HG02678 (cell line): ENCODE results near the gene OOSP3.
"Not testable (repeated sequence)": the region's sequence is repeated elsewhere in the genome, so short reads cannot be mapped to it uniquely, and the experiment has no call there.

Source experiments
- ATAC-seq: cut with Tn5 transposase; IDR thresholded peaks from one replicate; pipeline ENCODE4 v1.9.1; 2021; ENCODE audit warnings: mild to moderate bottlenecking, moderate library complexity; ENCODE audit not compliant: unreplicated experiment

OOSP3 gene

DNA sequence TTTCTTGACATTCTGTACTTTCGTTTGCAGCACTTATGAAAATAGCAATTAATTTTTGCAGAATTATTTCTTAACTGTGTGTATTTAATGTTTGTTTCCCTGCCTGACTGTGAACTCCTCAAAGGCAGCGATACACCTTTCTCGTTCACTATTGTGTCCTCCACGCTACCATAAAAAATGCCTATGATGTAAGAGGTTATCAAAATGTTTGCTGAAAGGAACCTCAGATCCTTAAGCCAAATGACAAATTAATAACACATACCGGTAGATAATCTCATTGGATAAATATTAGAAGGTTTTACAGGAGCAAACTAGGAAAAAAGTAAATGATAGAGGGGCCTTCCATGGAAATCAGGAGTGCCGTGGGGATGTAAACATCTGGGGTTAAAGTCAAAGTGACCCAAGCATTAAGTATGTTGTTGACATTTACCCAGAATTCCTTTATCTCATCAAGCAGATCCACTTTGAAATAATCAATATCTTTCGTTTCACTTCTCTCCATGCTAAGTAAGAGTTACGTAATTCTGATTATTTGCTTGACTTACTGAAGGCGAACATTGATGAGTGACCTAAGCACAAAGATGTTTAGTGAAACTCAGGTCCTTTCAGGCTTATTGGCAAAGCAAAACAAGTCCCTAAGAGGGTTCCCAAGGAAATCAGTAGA, 2.6 kb upstream of the OOSP3 start:
- ATAC-seq = no peak

DNA sequence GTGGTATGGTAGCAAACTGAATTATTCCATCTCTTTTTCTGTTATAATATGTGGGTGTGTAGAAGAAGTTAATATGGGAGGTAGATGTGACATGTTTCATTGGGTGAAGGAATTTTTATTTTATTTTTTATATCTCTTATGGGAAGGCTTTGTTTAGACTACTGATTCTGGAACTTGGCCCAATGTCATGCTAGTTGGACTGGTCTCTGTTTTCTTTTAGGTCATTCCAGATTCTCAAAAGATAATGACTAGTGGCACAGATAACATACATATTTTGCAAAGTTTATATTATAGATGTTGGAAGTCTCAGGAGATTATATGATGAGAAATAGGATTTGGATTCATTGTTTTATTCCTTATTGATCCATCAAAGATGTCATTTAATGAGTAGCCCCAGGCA, 1.3 kb upstream of the OOSP3 start:
- no peak for ATAC-seq

DNA sequence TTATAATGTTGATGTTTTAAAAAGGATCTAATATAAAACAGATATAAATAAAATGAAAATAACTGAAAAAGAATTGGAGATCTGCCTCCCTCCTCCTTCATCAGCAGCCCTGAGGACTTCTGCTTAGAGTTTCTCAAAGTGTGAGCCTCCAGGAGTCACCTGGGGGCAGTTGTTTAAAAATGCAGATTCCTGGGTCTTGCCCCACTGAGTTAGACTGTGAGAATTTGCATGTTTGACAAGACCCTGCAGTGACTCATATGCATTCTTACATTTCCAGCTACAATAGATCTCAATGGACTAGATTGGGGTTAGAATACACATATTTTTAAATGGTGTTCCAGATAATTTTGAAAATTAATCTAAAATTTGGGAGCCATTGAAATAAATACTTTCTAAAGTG, 798 bp upstream of the OOSP3 start:
- no peak for ATAC-seq

DNA sequence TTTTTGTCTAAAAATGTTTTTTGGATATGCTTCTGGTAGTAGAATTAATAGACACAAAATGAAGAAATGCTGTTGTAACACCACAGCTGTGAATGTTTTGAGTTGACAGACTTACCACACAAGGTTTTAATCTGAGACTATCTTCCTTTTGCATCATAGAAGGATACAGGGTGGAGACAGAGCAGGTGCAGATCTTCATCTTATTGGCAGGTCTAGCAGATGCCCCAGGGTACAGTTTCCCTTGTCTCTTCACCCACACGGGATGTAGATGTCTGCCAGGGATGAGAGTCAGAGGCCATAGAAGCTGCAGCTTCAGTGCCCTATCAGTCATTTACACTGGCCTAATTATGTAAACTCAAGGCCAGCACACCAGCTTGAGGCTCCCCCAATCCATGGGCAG, 985 bp downstream of the OOSP3 start:
- ATAC-seq = no peak

DNA sequence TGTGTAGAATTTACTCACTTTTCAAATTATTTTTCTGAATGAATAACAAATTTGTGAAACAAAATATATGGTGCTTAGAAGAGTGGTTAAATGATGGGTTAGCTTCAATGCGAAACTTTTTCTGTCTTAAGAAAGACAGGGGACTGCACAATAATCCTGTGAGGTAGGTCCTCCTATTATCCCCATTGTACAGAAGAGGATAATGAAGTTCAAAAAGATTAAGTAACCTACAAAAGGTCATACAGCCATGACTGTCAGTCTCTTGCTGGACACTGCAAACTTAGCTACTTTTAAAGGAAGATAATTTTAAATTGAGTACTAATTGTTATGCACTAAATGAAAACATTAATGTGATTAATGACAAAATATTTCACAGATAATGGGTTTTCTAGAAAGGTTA, 5.0 kb downstream of the OOSP3 start:
- ATAC-seq = no peak

DNA sequence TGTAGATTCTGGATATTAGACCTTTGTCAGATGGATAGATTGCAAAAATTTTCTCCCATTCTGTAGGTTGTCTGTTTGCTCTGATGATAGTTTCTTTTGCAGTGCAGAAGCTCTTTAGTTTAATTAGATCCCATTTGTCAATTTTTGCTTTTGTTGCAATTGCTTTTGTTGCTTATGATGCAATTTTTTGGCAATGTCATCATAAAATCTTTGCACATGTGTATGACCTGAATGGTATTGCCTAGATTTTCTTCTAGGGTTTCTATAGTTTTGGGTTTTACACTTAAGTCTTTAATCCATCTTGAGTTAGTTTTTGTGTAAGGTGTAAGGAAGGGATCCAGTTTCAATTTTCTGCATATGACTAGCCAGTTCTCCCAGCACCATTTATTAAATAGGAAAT, 8.6 kb downstream of the OOSP3 start:
- not testable (repeated sequence) for ATAC-seq

DNA sequence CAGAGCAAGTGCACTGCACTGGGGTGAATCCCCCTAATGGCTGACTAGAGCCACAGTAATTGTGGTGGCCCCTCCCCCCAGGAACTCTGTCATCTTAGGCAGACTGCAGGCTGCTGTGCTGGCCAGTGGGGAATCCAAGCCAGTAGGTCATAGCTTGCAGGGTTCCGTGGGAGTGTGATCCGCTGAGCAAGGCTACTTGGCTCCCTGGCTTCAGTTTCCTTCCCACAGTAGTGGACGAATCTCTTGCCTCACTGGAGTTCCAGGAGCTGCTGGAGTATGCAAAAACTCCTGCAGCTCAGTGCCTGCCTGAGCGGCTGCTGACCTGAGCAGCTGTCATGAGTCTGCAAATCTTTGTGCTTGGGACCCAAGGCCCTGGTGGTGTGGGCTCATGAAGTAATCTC, 13.2 kb downstream of the OOSP3 start:
- ATAC-seq = no peak

DNA sequence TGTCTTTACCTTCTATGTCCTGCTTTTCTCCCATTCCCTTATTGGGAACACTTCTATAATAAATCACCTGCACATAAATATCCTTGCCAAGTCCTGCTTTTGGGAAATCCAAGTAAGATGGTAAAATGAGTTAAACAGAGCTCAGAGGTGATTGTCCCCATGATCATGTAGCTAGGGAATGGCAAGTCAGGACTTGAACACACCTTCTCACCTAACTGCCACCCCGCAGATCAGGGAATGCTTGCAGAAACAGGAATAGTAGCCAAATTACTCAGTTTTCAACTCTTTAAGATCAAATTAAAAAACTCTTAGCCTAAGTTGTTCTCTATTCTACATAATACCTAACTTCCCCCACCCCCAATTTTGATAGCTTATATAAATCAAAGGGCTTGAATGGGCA, 16.0 kb downstream of the OOSP3 start:
- ATAC-seq = no peak

DNA sequence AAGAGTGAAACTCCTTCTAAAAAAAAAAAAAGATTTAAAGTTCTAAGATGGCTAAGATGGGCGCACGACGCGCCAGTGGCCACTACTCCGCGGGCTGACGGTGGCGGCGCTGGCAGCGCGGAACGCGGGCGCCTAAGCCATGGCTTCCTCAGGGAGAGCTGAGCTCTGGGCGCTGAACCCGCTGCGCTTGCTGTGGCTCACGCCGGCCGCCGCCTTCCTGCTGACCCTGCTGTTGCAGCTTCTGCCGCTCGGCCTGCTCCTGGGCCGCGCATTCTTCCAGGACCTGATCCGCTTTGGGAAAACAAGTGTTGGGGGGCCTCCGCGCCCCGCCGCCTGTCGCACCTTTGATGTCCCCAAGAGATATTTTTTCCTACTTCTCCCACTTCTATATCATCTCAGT, 19.5 kb downstream of the OOSP3 start:
- no peak for ATAC-seq

DNA sequence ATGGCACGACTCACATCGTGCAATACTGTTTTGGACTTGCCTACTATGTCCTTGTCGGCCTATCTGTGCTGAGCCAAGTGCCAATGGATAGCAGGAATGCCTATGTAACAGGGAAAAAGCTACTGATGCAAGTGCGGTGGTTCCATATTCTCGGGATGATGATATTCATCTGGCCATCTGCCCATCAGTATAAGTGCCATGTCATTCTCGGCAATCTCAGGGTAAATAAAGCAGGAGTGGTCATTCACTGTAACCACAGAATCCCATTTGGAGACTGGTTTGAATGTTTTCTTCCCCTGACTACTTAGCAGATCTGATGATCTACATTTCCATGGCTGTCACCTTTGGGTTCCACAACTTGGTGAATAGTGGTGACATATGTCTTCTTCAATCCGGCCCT, 20.1 kb downstream of the OOSP3 start:
- no peak for ATAC-seq

DNA sequence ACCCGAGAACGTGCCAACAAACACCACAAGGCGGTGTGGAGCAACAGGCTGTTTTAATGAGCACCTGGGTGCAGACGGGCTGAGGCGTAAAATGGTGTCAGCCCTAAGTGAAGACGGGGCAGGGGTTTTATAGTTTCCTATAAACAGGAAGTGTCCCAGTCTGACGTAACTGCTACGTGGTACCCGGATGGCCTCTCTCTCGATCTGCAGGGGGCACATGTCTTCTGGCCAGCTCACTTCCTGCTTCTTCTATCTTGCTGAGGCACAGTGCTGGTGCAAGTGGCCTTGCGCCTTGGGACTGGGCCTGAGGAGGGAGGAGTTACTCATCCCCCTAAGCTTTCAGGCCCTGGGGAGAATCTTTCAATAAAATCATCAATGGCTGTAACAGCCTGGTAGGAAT, 20.9 kb downstream of the OOSP3 start:
- no peak for ATAC-seq

DNA sequence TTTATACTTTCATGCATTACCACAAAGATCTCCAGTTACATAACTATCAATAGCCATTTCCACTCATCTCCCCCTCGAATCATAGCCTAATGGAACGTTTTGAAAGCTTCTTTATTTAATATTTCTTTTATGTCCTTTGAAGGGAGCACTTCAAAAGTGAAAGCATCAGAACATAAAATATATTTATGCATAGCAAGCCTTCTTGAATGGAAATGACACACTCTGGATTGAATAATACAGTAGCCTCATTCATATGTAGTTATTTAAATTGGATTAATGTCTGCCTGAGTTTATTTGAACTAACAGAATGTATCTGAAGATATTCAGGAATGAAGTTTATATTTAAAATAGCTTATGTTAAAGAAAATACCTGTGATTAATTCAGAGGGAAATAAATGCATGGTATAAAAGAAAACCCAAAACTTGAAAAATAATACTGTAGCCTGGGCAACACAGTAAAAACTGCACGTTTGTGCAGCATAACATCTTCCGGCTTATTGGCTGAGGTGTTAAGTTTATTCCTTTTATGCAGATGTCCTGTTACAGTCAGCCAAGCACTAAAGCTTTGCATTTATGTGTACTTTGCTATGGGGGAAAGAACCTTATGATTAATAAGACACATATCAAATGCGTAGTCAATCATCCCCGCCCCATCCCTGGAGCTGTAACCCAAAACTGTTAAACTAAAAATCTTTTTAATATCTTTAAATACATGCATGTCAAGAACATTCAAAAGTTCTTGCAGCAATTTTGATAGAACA, 22.0 kb downstream of the OOSP3 start:
- no peak for ATAC-seq

DNA sequence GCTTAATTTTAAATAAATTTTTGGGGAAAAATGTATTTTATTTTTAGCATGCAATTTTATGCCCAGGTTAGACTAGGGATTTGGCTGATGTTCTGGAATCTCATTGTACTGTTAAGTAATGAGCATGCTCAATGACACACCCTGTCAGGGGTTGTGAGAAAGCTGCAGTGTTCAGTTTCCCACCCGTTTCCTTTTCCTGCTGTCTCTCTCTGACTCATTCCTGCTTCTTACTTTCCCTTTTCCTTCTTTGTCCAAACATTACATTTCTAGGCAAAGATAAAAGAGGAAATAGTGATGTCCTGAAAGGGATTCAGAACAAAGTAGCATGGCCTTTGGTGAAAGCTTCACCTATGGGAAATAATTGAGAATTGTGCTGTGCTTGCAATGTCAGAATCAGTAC, 22.7 kb downstream of the OOSP3 start:
- ATAC-seq = no peak

DNA sequence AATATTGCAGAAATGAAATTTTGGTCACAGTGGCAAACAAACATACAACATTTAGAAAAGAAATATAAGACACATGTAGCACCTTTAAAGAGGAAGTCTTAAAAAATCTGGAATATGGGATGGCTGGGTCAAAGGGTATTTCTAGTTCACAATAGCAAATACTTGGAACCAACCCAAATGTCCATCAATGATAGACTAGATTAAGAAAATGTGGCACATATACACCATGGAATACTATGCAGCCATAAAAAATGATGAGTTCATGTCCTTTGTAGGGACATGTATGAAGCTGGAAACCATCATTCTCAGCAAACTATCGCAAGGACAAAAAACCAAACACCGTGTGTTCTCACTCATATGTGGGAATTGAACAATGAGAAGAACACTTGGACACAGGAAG, 25.0 kb downstream of the OOSP3 start:
- not testable (repeated sequence) for ATAC-seq

DNA sequence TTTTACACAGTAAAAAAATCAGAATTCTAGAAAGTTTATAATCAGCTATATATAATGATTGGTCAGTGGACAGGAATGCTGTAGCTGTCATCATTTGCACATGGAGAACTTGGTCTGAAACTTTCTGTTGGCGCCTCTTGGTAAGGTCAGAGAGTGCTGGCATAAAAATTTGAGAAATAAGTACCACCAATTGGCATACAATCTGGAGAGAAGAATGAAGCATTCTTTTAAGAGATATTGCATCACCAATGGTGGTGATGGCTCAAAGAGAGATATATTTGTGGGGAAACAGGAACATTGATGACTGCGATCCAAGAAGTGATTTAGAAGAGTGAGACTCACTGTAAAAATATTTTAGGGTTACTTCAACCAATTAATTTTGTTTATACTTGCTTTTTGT, 39.9 kb downstream of the OOSP3 start:
- ATAC-seq = no peak

DNA sequence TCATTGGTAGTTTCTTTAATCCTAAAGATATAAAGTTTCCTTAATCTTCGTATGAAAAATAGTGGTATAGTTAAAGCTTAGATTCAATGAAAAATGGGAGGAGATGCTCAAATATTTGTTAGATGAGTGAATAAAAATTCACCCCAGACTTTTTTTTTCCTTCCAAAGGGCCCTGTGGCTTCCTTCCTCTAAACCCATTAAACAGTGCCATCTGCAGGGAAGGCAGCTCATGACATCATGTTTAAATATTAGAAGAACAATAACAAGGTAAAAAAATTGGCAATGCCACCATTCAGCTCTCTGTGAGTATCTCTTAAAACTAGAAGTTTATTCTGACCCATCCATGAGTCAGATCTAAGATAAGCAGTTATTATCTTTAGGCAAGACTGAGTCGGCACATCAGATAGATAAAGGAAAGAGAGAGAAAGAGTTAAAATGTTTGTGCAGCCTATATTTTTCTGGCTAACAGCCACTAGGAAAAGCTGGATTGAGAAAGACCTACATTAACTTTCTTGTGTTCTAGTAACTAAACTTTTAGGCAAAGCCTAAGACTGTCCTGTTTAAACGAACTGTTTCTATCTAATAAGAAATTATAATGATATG, 40.5 kb downstream of the OOSP3 start:
- ATAC-seq = no peak

DNA sequence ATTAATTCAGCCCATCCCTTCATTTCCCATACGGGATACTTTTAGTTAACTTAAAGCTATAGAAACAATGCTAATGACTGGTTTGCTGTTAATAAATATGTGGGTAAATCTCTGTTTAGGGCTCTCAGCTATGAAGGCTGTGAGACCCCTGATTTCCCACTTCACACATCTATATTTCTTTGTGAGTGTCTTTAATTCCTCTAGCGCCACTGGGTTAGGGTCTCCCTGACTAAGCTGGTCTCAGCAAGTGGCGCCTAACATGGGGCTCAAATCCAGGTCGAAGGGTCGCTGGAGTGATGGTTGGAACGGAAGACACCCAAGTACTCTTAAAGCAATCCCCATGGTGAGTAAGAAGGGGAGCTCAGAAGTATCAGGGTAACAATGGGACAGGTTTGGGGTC, 45.2 kb downstream of the OOSP3 start:
- ATAC-seq = no peak

DNA sequence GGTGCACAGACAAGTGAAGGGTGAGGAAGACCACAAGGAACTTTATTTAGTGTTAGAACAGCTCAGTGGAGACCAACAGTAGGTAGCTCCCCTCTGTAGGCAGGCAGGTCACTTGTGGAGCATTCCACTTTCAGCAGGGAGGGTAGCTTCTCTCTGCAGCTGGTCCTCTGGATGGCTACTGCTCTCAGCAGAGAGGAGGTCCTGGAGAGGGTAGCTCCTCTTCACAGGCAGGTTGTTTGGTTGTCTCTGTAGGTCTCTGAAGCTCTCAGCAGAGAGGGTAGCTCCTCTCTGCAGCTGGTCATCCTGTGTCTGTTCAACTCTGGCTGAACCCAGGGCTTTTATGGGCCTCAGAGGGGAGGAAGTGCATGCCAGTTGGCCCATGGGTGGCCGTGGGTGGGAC, 53.1 kb downstream of the OOSP3 start:
- no peak for ATAC-seq

DNA sequence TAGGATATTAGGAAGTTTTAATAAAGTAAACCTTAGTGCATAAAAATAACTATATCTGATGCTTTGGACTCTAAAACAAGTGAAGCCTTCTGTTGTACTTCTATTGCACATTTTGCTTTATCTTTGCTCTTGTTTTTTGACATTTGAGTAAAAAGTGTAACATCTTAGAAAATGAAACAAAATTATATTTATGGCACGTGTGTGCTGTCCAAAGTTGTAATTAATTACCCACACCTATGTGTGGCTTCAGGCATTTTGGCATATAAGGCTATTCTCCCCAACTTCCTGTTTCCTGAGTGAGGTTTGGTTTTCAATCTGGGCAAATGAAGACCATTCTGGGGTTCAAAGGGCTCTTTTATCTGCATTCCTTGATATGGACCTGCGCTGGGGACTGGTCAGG, 59.5 kb downstream of the OOSP3 start, which contains the start of gene OOSP1:
OOSP1 (plus strand) TSS at position 301 of the 400 bp plus-strand sequence; CDS start at position 324, 23 bp downstream.
- ATAC-seq = no peak

DNA sequence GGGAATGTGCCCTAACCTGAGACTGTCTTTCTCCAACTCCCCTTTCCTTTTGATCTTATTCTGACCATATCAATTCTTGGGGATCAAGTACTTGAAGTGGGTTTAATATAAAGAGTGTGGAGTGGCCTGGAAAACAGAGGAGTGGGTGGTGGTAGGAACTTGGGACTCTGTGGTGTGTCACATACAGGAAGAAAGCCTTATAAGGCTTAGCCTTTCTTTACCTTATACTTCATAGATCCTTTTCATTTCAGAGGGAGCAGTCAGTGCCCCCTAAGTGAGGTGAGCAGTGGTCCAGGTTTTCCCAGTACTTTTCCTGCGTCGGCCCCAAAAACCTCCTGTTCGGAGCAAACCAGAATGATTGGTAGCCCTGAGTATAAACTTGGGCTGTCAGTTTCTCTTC, 60.1 kb downstream of the OOSP3 start:
- ATAC-seq = no peak

DNA sequence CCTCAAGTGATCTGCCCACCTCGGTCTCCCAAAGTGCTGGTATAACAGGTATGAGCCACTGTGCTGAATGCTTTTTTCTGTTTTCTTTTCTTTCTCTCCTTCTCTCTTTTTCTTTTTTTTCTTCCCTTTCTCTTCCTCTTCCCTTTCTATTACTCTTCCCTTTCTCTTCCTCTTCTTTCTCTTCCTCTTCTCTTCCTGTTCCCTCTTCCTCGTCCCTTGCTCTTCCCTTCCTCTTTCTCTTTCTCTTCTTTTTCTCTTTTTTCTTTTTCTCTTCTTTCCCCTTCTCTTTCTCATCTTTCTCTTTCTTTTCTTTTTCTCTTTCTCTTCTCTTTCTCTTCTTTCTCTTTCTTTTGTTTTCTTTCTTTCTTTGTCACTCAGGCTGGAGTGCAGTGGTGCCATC, 60.9 kb downstream of the OOSP3 start:
- ATAC-seq = no peak

DNA sequence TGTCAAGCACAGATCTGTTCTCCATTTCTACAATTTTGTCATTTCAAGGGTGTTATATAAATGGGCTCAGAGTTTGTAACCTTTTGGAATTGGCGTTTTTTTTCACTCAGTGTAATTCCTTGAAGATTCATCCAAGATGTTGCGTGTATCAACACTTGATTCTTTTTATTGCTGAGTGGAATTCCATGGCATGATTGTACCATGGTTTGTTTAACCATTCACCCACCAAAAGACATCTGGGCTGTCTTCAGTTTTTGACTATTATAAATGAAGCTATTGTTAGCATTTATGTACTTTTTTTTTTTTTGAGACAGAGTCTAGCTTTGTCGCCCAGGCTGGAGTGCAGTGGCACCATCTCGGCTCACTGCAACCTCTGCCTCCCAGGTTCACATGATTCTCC, 62.5 kb downstream of the OOSP3 start:
- no peak for ATAC-seq
